HG03097 (cell line): ENCODE results near the gene ZKSCAN3.
"Not testable (repeated sequence)": the region's sequence is repeated elsewhere in the genome, so short reads cannot be mapped to it uniquely, and the experiment has no call there.

Source experiments
- ATAC-seq: cut with Tn5 transposase; IDR thresholded peaks from one replicate; pipeline ENCODE4 v1.9.1; 2021; ENCODE audit not compliant: unreplicated experiment, low FRiP score

The ZKSCAN3 gene

DNA sequence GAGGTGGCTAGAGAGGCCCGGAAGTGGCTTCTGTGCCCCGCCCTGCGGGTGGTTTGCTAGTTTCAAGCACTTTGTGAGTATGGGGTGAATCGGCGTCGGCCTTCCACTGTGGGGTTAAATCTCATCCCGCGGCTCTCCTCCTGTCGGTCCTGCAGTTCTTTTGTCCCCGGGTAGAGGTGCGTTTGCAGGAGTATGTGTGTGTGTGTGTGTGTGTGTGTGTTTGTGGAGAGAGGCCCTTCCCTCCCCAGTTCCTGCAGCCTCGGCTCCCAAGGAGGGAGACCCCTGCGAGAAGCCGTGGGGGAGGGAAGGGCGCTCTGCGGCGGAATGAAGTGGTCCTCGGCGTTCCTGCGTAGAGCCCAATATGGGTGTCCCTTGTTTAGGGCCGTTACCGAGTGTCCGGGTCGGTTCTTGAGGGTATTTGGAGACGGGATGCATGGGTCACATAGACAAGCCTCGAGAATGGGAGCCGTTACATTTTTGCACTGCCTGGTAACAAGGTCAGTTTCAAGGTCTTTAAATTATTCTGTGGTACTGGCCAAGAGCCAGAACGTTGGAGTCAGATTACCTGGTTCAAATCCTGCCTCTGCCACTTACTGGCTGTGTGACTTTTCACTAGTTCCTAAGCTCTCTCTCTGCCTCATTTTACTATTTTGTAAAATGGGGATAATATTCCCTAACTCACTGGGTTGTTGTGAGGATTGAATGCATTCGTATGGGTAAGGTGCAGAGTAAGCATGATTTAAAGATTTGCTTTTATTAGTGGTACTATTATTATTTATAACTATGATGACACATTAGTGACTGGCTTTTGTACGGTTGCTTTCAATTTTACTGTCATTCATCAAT lies at the start of gene ZKSCAN3:
TSS of gene ZKSCAN3 (plus strand) at position 56 of the 846 bp plus-strand sequence. CDS start 9,640 bp downstream, outside the sequence.
- ATAC-seq = peak; percentile 90

DNA sequence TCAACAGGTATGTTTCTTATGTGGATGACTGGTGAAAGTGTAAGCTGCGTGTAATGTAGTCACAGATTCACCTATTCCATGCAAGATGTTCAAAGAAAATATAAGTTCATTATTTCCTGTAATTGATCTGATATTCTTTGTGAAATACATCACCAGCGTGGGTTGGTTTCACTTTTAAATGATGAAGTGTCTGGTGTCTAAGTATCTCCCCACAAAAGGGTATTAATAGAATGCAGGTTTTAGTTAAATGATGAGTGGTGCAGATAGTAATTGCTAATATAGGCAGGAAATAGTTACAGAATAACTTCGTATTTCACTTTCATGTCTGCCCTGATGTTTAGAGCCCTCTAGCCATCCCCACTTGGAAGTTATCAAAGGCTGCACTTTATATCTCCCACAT lies 46.2 kb upstream of the ZKSCAN3 start:
- no peak for ATAC-seq

DNA sequence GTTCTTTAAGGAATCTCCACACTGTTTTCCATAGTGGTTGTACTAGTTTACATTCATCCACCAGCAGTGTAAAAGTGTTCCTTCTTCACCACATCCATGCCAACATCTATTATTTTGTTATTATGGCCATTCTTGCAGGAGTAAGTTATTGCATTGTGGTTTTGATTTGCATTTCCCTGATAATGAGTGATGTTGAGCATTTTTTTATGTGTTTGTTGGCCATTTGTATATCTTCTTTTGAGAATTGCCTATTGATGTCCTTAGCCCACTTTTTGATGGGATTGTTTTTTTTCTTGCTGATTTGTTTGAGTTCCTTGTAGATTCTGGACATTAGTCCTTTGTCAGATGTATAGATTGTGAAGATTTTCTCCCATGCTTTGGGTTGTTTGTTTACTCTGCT lies 43.4 kb upstream of the ZKSCAN3 start:
- not testable (repeated sequence) for ATAC-seq

DNA sequence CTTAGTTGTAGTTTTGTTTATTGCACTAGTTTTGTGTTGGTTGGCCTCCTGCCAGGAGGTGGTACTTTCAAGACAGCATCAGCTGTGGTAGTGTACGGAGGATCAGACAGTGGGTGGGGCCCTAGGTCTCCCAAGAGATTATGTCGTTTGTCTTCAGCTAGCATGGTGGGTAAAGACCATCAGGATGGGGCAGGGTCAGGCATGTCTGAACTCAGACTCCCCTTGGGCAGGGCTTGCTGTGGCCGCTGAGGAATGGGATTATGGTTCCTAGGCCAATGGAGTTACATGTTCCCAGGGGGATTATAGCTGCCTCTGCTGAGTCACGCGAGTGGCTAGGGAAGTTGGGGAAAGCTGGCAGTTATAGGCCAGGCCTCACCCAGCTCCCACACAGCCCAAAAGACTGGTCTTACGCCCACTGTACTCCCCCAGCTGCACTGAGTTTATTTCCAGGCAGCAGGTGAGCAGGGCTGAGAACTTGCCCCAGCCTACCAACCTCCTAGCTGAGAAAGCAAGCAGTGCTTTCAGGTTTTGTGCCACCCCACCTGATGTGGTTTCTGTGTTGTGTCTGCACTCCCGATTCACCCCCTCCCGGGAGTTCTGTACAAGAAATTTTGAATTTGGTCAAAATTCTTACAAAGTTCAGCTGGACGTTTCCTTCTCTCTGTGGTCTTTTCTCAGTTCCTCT lies 38.5 kb upstream of the ZKSCAN3 start:
- ATAC-seq = no peak

GRCh38 chr6:28312939-28313338 lies 36.8 kb upstream of the ZKSCAN3 start:
- ATAC-seq = no peak

GRCh38 chr6:28315628-28316027 lies 34.1 kb upstream of the ZKSCAN3 start:
- ATAC-seq = no peak

DNA sequence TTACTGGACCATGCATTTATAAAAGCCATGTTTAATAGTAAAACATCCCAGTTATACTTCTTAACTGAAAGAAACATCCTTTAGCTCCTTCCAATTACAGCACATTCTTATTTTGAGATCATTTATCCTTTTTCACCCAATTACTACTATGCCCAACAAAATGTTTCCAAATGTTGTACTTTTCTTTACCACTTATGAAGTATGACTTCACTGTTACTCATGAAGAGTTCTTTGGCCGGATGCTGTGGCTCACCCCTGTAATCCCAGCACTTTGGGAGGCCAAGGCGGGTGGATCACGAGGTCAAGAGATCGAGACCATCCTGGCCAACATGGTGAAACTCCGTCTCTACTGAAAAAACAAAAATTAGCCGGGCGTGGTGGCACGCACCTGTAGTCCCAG lies 31.9 kb upstream of the ZKSCAN3 start:
- not testable (repeated sequence) for ATAC-seq

DNA sequence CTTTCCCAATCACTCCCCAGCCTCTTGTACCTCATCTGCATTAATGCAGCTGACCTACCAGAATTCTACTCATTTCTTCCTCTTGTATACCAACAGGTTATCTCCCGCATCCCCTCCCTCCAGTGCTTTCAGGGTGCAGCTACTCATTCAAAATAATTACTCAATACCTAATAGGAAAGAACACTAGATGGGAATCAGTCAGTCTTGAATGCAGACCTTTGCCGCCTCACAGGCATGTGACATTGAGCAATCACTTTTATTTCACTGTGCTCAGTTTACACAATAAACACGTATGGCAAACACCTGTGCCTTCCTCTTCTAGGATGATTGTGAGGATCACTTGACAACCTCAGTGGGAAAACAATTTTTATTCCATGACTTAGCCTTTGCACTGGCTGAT lies 27.1 kb upstream of the ZKSCAN3 start:
- ATAC-seq = no peak

DNA sequence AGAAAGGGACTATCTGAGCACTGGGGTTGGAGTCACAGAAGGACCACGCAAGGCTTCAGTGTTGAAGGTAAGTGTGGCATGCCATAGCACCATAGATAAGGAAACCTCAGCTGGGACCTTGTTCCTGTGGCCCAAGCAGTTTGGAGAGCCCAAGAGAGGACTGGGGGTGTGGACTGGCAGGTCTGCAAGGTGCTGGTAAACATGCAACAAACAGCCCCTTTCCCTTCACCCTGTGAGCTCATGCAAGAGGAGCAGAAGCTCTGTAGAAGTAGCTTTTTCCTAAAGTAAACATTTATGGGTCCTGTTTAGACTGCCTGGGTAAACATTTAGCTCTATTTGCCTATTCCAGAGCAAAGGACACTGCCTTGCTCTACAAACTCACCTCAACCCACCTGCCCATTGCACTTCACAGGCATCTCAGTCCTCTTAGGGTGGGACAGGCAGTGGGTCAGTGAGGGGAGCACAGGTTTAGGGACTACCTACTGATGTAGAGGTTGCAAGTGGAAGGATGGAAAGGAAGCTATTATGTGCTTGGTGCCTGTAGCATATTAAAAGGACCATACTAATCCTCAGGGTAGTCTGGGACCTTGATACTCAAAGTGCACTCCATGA lies 25.8 kb upstream of the ZKSCAN3 start:
- ATAC-seq = no peak

GRCh38 chr6:28326371-28326948 lies 23.3 kb upstream of the ZKSCAN3 start:
- no peak for ATAC-seq

DNA sequence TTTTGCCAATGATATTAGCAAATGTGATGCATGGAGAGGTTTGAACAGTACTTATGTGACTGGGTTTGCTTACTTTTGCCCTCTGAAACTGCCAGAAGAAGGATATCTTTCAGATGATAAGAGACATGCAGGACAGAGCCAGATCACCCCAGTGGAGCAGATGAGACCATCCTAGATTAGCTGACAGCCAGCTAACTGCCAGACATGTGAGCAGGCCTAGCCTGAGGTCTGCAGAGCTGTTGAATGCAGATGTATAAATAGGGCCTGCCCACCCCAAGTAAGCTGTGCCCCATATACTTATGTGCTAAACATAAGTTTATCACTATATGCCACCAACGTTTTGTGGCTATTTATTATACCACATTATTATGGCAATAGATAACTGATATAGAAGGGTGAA lies 19.7 kb upstream of the ZKSCAN3 start:
- ATAC-seq = no peak

- no peak for ATAC-seq
Observed at GRCh38 chr6:28333047-28333446, 16.7 kb upstream of the ZKSCAN3 start.

- ATAC-seq = no peak
Observed at GRCh38 chr6:28333599-28334018, 16.1 kb upstream of the ZKSCAN3 start.

- no peak for ATAC-seq
Observed at GRCh38 chr6:28334286-28335039, 15.3 kb upstream of the ZKSCAN3 start.

DNA sequence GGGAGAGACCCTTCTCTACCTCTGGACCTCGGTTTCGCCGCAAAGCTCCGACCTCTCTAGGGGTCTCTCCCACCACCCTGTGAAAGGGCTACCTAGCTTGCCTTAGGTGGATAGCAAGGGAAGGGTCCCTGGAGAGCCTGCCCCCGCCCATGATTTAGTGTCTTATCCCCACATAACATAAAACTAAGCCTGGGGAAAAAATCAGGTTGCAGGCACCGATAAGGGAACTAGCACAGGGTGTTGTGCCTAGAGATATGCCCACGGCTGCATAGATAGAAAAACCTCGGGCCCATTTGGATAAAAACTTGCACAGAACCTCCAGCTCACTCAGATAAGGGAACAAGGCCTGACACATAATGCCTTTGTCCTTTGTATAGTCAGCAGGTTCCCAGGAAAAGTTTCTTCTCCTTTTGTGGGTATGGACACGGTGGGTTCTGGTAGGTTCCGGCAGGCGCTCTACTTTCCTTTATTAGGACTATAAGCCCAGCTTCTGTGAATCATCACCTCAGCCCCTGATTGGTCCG lies 14.6 kb upstream of the ZKSCAN3 start:
- no peak for ATAC-seq

- peak; percentile 71 for ATAC-seq
Observed at GRCh38 chr6:28335564-28336283, 14.0 kb upstream of the ZKSCAN3 start, which contains the start of gene ZSCAN31. Gene ZSCAN31, minus strand, starts transcription at chr6:28336148. Its CDS starts 6,465 bp downstream, at chr6:28329683.

GRCh38 chr6:28336284-28337120 lies 13.2 kb upstream of the ZKSCAN3 start:
- peak; percentile 34 for ATAC-seq

DNA sequence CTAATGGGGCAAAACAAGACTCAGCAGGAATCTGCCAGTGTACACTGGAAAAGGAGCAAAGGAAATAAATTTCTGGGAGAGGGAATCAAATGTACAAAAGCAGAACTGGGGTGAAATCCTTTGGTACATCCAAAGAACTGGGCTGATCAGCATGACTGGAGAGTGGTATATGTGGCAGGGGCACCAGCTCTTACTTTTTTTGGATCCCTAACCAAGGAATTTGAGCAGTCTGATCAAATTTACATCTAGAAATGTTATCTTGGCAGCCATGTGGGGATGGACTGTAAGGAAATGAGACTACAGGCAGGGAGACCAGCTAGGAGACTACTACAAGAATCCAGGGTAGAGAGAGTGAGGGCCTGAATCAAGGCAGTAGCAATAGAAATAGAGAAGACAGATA lies 12.6 kb upstream of the ZKSCAN3 start:
- no peak for ATAC-seq
